HCEC 1CT (cell line): ENCODE measurements around the gene ARHGEF10L.

ENCODE experiments used
- DNase-seq: peaks from one replicate; pipeline ENCODE4 v3.0.0-alpha.2; 2017

The ARHGEF10L gene

DNA sequence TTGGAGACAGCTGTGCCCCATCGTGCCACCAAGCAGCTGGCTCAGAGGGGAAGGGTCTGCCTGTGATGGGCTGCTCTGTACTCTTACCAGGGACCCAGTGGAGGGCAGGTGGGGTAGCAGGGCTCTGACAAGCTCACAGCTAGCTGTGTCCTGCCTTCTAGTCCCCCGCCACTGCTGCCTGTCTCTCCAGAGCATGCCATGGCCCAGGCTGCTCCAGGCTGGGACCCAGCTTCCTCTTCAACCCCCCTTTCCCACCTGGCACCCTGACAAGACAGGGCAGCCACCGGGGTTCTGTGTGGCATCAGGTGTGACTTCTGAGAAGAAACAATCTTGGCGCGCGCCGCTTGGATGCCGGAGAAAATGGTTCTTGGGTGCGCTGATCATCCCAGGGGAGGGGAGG is 123.3 kb downstream of the ARHGEF10L start:
- no peak for DNase-seq

DNA sequence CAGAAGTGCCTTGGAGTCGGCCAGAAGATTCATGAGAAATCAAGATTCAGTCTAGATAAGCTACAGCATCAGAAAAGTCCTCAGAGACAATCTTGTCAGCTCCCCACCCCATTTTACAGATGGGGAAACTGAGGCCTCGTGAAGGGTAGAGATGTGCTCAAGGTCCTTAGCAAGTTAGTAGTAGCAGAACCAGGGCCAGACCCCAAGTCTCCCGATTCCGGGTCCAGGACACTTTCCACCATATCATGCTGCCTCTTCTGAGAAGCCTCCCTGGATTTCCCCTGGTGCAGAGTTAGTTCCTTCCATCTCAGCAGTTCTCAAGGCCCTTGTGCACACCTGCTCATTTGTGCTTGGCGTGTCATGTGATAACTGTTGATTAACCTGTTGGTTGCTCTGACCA is 124.1 kb downstream of the ARHGEF10L start:
- no peak for DNase-seq

DNA sequence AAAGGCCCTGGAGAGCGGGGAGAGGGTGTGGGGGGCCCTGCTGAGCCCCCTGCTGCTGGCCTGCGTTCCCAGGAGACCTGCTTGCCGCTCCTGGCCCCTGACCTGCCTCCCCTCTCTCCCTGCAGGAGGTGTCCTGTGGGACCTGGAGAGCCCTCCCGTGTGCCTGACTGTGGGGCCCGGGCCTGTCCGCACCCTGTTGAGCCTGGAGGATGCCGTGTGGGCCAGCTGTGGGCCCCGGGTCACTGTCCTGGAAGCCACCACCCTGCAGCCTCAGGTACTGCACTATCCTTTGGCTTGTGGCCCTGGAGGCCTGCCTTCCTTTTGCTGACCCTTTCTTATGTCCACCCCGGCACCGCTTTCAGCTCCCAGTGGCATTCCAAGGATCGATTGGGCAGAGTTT is 124.8 kb downstream of the ARHGEF10L start:
- DNase-seq: no peak

DNA sequence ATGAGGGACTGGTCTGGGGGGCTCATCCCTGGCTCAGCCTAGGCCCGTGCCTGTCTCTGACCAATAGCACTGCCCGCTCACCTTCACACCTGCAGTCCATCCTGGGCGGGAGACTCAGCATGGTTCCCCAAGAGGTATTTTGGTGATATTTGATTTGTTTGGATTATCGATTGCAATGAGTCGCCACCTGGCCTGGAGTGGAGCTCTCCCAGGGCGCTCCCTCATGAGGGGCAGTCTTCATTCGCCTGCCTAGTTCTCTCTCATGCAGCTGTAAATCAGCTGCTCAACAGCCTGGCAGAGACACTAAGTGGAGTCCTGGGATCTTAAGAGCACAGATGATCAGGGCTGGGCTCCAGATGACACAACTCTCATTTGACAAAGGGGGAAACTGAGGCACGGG is 125.6 kb downstream of the ARHGEF10L start:
- DNase-seq: no peak

DNA sequence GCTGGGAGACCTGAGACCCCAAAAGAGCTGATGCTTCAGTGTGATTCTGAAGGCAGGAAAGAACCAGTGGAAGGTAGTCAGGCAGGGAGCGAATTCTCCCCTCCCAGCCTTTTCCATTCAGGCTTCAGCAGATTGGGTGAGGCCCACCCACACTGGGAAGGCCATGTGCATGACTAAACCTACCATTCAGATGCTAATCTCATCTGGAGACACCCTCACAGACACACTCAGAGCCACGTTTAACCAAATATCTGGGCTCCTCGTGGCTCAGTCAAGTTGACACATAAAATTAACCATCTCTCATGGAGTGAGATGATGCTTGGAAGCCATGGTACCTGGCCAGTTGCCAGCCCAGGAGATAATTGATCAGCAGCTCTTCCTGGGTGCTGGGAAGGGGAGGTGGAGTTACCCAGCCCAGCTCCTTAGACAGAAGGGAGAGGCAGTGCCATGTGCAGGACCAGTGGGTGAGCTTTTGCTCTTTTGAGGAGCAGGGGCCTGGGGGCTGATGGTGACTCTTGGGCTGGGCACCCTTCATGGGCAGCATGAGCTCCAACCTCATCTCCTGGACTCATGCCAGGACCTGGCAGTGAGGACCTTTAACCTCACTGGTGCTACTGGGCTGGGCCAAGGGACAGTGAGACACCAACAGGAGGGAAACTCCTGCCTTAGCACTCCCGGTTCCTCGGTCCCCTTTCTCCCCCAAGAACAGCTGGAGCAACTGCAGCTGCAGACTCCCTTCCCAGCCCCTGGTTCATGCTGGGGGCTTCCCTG is 126.6 kb downstream of the ARHGEF10L start:
- DNase-seq: no peak

DNA sequence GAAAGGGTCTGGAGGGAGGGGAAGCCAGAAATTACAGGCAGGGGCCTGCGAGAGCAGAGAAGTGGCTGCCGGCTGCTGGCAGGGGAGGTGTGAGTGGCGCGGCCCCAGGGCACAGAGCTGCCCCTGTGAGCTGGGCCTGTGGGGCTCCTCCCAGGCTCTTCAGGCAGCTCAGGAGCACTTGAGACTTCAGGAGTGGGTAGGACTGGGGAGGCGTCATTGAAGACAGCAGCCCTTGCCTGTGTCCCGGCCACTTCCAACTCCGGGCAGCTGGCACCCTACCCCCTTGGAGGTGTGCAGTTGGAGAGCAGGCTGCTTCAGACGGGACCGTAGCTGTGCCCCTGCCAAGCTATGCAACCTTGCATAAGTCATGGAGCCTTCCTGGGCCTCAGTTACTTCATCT is 128.1 kb downstream of the ARHGEF10L start:
- DNase-seq: no peak

DNA sequence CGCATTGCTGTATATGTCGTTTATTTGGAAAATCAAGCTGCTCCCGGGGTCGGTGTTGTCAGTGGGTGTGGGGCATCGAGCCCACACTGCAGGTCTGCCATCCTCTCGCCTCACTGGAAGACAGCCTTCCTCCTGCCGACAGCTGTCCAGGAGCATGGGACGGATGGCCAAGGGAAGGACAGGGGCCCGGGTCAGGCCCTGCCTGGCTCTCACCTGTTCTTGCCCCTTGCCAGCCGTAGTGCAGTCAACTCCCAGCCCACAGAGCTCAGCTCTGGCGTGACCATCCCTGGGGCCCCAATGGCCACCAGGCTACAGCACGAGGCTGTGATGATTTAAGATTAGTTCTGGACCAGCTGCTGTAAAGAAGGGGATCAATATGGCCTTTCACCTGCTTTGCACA is 128.7 kb downstream of the ARHGEF10L start:
- DNase-seq: no peak

DNA sequence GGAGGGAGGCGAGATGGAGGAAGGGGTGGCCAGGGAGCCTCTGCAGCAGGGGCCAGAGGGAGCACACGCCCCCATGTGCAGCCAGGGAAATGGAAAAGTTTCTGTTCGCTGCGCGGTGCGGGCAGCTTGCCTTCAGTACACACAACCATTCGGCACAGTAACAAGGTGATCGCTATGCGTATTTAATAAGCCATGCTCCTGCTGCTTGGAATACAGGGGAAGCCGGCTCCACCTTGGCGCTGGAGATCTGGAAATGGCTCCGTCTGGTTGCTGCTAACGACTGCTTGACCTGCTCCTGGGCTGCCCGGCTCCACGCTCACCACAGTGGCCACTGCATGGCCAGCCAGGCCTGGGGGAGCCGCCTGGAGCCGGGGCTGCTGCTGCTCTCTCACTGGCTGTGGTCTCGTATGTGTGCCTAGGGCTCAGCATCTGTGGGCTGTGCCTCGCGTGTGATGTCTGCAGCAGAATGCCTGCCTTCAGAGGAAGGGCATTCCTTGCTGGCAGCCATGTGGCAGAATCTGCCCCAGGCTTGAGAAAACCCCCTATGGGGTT is 129.2 kb downstream of the ARHGEF10L start:
- DNase-seq: no peak

DNA sequence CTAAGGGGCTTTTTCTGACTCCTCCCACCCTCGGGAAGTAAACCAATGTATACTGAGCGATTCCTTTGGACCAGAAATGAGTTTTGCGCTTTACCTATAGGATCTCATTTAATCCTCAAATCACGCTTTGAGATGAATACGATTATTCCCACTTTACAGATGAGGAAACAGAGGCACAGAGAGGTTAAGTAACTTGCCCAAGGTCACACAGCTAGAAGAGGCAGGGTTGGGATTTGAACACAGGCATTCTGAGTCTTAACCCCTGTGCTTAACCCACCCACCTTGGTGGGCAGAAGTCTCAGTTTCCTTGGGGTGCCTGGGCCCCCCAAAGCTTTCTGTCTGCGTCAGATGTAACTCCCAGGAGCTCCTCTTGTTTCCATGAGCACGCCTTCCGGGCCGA is 129.8 kb downstream of the ARHGEF10L start:
- no peak for DNase-seq

DNA sequence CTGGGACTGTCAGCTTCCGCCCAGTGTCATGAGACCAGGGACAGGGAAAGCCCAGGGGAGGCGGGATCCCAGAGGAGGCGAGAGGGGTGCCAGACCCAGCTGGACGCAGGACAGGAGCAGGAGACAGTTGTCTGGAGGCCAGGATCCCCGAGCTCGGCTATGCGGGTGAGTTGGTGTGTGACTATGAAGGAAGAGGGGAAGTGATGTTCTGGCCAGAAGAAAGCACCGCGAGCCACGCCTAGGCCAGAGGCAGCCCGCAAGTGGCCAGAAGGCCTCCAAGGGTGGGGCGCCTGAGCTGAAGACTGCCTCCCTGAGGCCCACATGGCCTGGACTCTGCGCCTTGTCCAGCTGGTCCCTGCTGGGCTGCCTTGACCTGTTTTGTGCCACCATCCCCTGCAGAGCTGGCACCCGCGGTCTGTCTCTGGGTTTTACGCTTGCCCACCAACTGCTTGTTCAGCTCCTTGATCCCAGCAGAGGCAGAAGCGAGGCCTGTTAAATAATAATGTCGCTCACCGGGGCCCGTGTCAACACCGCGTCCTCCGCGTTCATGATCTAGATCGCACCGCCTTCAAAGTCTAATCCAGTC is 130.5 kb downstream of the ARHGEF10L start:
- no peak for DNase-seq

DNA sequence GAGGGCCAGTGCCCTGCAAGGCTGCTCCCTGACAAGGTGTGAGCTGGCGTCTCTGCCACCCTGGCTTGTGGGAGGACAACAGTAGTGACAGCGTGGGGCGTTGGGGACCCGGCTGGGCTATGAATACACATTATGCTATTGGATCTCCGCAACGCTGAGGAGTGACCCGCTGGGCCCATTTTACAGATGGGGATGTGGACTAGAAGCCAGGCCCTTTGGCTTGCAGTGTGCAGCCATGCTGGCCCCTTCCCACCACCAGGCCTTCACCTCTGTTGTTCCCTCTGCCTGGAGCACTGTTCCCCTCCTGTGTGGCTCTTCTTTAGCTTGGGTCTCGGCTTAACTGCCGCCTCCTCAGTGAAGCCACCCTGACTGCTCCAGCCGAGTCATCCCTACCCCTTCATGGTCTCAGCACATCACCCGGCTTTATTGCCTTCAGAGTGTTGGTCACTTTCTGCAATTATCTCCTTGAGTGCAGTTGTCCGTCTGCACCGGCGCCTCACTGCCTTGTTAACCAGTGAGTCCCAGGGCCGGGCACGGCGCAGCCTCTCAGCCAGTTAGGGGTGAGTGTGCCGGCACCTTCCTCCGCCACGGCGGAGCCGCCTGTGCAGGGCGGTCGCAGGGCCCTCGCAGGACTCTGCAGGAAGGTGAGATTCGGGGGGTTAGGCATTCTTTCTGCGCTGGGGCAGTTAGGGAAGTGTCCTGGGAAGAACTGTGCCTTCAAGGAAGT is 131.3 kb downstream of the ARHGEF10L start:
- no peak for DNase-seq

DNA sequence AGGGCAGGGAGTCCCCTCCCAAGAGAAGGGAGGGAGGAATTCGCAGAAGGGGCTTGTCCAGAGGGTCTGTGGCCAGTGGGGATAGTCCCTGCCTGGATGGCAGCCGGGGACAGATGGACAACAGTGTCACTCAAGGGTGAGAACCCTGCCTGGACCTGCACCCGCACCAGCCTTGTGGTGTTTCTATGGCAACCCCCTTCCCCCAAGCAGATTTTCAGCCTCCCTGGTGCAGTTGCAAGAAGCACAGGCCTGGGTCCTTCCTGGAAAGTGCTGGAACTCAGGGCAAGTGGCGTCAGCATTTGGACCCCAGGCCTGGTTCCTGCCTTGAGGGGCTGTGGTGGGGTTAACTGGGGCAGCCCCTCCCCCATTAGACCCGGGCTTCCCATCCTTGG is 131.8 kb downstream of the ARHGEF10L start:
- no peak for DNase-seq

DNA sequence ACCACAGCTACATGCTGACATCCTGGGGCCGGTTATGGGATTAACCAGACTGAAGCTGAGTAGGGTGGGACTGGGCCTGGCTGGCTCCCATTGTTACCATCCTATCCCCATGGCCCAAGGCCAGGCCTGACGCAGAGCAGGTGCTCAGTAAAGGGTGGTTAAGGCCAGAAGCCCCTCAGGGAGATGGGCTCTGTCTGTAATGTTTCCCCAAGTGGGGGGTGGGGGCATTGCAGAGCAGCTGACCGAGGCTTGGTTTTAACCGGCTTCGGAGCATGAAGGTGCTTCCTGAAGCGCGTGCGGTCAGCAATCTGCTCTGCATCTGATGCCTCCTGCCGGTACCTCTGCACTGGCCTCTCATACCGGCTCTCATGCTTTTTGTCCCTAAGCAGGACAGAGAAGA is 132.2 kb downstream of the ARHGEF10L start:
- no peak for DNase-seq

DNA sequence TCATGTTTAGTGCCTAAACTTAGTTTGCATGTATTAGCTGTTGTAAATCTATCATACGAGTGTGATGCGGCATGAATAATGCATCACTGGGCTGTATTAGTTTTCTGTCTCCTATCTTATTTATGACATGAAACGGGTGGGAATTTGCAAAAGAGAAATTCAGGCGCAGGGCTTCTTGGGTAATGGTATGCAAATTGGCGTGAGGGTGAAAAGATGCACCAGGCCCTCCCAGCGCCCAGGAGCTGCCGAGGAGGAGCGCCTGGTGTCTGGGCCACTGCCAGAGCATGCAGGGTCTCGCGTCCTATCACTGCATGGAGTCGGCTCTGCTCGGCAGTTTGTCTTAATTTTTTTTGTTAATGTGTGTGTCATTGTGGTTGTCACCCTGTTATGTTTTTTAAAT is 132.7 kb downstream of the ARHGEF10L start:
- DNase-seq: no peak

DNA sequence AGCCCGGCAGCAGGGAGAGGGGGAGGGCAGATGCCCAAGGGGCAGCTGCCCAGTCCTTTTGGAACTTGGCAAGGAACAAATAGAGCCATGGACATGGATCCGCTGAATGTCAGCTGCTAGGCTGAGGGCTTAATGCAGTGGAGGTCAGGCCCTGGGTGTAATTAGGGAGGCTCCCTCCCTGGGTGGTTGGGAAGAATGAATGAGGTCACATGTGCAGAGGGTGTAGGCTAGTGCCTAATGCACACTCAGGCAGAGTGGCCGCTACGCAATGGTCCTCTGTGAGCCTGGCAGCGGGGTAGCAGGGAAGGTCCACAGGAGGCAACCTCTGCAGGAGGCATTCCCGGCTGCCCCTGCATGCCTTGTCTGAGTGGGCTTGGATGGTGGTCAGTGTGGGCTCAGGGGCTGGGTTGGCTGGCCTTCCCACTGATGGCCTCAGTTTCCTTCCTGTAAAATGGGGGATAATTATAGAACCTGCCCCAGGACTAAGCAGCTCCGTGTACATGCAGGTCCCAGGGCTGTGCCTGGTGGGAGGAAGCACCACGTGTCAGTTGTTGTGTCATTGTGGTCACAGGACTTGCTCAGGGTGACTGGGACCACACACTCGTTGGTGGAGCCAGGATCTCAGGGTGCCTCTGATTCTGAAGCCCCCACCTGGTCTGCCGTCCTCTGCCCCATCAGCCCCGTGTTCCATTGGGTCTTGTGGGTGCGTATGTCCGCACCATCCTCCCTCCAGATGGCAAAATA is 134.0 kb downstream of the ARHGEF10L start:
- no peak for DNase-seq

DNA sequence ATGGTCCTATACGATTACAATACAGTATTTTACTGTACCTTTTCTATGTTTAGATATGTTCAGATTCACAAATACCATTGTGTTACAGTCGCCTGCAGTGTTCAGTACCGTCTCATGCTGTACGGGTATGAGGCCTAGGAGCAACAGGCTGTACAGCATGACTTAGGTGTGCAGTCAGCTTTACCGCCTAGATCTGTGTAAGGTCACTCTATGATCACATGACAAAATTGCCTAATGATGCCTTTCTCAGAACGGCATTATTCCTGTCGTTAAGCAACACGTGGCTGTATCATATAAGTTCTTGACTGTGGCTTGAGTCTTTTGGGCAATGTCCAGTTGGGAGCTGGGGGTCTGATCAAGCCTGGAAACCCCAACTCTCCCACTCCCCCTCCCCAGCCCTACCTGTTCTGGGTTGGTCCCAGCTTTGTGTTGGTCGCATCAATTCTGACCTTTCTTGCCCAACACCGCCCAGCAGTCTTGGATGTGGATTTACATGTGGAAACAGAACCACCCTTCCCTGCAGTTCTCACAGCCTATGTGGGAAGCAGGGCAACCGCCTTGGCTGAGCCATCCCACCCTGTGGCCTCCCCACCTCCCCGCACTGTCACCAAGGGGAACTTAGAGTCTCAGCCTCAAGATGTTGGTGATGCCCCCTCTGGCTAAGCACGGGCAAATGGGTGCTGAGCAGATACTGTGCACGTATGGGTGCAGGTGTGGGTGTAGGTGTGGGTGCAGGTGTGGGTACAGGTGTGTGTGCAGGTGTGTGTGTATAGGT is 135.4 kb downstream of the ARHGEF10L start:
- DNase-seq: no peak

DNA sequence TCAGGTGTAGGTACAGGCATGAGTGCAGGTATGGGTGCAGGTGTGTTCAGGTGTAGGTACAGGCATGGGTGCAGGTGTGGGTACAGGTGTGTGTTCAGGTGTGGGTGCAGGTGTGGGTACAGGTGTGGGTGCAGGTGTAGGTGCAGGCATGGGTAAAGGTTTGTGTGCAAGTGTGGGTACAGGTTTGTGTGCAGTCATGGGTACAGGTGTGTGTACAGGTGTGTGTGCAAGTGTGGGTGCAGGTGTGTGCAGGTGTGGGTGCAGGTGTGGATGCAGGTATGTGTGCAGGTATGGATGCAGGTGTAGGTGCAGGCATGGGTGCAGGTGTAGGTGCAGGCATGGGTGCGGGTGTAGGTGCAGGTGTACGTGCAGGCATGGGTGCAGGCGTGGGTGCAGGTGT is 136.2 kb downstream of the ARHGEF10L start:
- DNase-seq: no peak

DNA sequence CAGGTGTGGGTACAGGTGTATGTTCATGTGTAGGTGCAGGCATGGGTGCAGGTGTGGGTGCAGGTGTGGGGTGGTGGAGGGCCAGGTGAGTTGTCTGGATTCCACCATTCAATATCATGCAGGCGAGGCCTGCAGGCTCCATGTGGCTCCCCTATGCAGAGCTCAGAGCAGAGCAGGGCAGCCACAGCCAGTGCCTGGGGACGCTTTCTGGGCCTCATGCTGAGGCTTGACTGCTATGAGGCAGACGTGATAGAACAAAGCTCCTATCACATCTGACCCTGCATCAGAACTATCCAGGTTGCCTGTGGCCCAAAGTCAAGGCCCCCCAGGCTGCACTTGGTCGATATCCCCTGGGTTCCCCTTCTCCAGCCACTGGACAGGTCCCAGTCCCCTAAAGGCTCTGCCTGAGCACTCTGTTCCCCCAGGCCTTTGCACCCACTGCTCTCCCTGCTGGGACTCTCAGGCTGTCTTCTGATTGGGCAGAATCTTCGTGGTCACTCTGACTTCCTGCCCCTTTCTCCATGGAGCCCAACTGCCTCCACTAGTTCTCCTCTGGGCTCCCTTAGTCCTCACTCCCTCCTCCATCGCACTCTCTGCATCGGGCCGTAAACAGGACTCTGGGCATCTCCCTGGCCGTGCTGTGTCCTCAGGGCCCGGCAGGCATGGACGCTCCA is 137.0 kb downstream of the ARHGEF10L start:
- no peak for DNase-seq

DNA sequence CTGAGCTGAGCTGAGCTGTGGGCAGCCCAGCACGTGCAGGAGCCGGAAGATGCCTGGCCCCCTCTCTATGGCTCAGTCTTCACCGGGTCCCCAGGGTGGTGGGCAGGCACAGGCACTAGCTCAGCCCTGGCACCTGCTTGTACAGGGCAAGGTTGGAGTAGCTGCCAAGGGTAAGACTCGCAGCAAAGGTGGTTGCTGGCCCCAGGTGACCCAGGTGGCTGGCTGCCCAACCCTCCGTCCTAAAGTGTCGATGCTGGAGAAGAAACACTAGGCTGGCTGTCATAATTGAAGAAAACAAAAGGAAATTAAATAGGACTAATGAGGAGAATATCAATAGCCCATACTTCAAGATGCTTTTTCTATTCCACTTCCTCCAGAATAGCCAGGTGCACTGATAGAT is 138.5 kb downstream of the ARHGEF10L start:
- DNase-seq: no peak

DNA sequence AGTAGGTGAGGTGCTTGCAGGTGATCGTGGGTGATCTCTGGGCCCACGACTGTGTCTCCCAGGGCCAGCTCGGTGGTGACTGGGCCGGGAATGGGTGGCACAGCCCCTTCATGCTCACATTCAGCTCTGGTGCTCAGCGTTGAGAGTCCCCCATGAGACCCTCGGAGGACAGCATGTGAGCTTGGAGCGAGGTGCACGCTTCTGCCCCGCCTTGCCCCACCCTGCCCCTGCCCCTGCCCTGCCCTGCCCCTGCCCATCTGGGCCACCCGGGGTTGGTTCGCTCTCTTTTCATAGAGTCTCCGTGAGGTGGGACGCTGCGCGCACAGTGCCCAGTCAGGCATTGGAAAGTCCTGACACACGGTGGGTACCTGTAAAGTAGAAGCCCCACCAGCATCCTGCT is 140.4 kb downstream of the ARHGEF10L start:
- no peak for DNase-seq

DNA sequence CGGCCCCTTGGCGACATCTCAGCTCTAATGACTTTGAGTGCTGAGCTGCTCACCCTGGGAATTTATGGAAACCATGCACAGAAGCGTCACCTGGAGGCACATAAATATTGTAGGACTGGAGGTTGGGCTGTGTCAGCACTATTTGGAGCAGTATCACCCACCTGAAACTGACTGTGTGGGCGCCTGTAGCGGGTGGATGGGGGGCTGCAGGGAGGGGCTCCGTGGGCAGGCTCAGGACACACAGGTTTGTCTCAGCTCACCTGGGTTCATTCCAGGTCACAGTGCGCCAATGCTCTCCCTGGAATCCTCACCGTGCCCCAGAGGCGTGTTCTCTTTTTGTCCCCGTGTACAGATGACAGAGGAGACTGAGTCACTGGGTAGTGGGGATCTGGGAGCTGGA is 140.8 kb downstream of the ARHGEF10L start:
- no peak for DNase-seq

DNA sequence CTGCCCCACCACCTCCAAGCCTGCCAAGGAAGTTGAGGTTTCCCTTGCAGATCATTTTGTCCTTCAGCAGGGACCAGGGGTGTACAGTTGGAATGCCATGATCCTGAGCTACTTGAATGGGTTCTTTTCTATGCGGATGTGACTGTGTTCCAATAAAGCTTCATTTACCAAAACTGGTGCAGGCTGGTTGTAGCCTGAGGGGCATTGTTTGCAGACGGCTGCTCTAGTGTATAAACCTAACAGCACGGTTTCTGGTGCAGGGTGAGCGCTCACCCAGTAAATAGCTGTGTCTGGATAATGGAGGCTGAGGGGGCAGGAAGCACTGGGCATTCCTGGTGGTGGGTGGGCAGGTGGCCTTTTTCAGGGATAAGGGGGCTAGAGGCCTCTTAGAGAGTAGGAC is 142.9 kb downstream of the ARHGEF10L start:
- DNase-seq: no peak
